H9 (cell line): ENCODE data around the gene EIF6. TPM values are rescaled to one million over a fixed set of nuclear protein-coding genes. Genes with fewer than 3 reads are reported as not detected.

ENCODE experiments used
- DNase-seq: peaks from one replicate; pipeline ENCODE4 v3.0.0-alpha.2; 2017
- H2AFZ ChIP-seq: one replicate; pipeline ENCODE4 v1.6.1; 2013; ENCODE audit warnings: mild to moderate bottlenecking, low read length, control low read depth, moderate library complexity
- H2AK5ac ChIP-seq: 2 replicates; pipeline ENCODE4 v1.6.1; 2013; ENCODE audit warnings: low read length, control low read depth, mixed read lengths; ENCODE audit not compliant: insufficient read length
- H2BK120ac ChIP-seq: one replicate; pipeline ENCODE4 v1.6.1; 2013; ENCODE audit warnings: low read depth, mild to moderate bottlenecking, low read length, control low read depth, inconsistent platforms; ENCODE audit not compliant: poor library complexity, severe bottlenecking
- H2BK12ac ChIP-seq: 2 replicates; pipeline ENCODE4 v1.6.1; 2013; ENCODE audit warnings: low read length, control low read depth, mixed read lengths, low read depth; ENCODE audit not compliant: insufficient read length
- H2BK15ac ChIP-seq: 2 replicates; pipeline ENCODE4 v1.6.1; 2013; ENCODE audit warnings: low read depth, low read length, control low read depth
- H2BK20ac ChIP-seq: one replicate; pipeline ENCODE4 v1.6.1; 2013; ENCODE audit warnings: low read depth, mild to moderate bottlenecking, low read length, control low read depth, inconsistent platforms; ENCODE audit not compliant: poor library complexity, severe bottlenecking
- H2BK5ac ChIP-seq: 2 replicates; pipeline ENCODE4 v1.6.1; 2013; ENCODE audit warnings: low read length, control low read depth, mixed read lengths; ENCODE audit not compliant: insufficient read length
- H3K14ac ChIP-seq: 2 replicates; pipeline ENCODE4 v1.6.1; 2013; ENCODE audit warnings: low read length, control low read depth; ENCODE audit not compliant: insufficient read depth
- H3K18ac ChIP-seq: 2 replicates; pipeline ENCODE4 v1.6.1; 2013; ENCODE audit warnings: low read depth, mild to moderate bottlenecking, mixed read lengths, low read length, control low read depth; ENCODE audit not compliant: insufficient read length
- H3K23ac ChIP-seq: 2 replicates; pipeline ENCODE4 v1.6.1; 2013; ENCODE audit warnings: low read length, control low read depth, mixed read lengths, low read depth; ENCODE audit not compliant: insufficient read length
- H3K23me2 ChIP-seq: 2 replicates; pipeline ENCODE4 v1.6.1; 2013; ENCODE audit warnings: low read depth, mild to moderate bottlenecking, mixed read lengths, low read length, control low read depth; ENCODE audit not compliant: insufficient read length, poor library complexity, severe bottlenecking
- H3K27ac ChIP-seq: 2 replicates; pipeline ENCODE4 v1.5.1; 2013; ENCODE audit warnings: low read length, control low read depth, mixed read lengths, low read depth; ENCODE audit not compliant: insufficient read length
- H3K27me3 ChIP-seq: 2 replicates; pipeline ENCODE4 v1.6.1; 2013; ENCODE audit warnings: low read length, control low read depth, inconsistent platforms; ENCODE audit not compliant: insufficient read depth
- H3K4ac ChIP-seq: 2 replicates; pipeline ENCODE4 v1.6.1; 2013; ENCODE audit warnings: low read depth, mild to moderate bottlenecking, control low read depth, inconsistent platforms, low read length, moderate library complexity
- H3K4me1 ChIP-seq: 2 replicates; pipeline ENCODE4 v1.6.1; 2013; ENCODE audit warnings: low read length, control low read depth, inconsistent platforms; ENCODE audit not compliant: insufficient read depth
- H3K4me2 ChIP-seq: 2 replicates; pipeline ENCODE4 v1.6.1; 2013; ENCODE audit warnings: low read length, control low read depth, mixed read lengths; ENCODE audit not compliant: insufficient read length, insufficient read depth
- H3K56ac ChIP-seq: 2 replicates; pipeline ENCODE4 v1.6.1; 2013; ENCODE audit warnings: low read depth, mild to moderate bottlenecking, mixed read lengths, low read length, control low read depth; ENCODE audit not compliant: insufficient read length
- H3K79me1 ChIP-seq: 2 replicates; pipeline ENCODE4 v1.6.1; 2013; ENCODE audit warnings: low read depth, mild to moderate bottlenecking, moderate library complexity, low read length, control low read depth, inconsistent platforms; ENCODE audit not compliant: insufficient read depth, poor library complexity, severe bottlenecking
- H3K79me2 ChIP-seq: 2 replicates; pipeline ENCODE4 v1.6.1; 2013; ENCODE audit warnings: low read length, control low read depth, inconsistent platforms; ENCODE audit not compliant: insufficient read depth
- H3K9ac ChIP-seq: 2 replicates; pipeline ENCODE4 v1.6.1; 2013; ENCODE audit warnings: low read length, control low read depth, mixed read lengths; ENCODE audit not compliant: insufficient read length; ENCODE audit errors: extremely low read depth
- H3K9me3 ChIP-seq: one replicate; pipeline ENCODE4 v1.6.1; 2013; ENCODE audit warnings: low read depth, low read length, inconsistent platforms; ENCODE audit not compliant: control insufficient read depth
- H3T11ph ChIP-seq: one replicate; pipeline ENCODE4 v1.6.1; 2013; ENCODE audit warnings: mild to moderate bottlenecking, low read length, control low read depth, inconsistent platforms
- H4K20me1 ChIP-seq: one replicate; pipeline ENCODE4 v1.6.1; 2013; ENCODE audit not compliant: control insufficient read depth, insufficient read length, insufficient read depth
- H4K5ac ChIP-seq: 2 replicates; pipeline ENCODE4 v1.6.1; 2013; ENCODE audit warnings: low read depth, mild to moderate bottlenecking, mixed read lengths, low read length, control low read depth; ENCODE audit not compliant: insufficient read length
- H4K8ac ChIP-seq: replicated peaks from 2 replicates; pipeline ENCODE4 v1.6.1; 2013; ENCODE audit warnings: low read length, control low read depth, mixed read lengths, low read depth; ENCODE audit not compliant: insufficient read length
- H4K91ac ChIP-seq: 2 replicates; pipeline ENCODE4 v1.6.1; 2013; ENCODE audit warnings: low read depth, mild to moderate bottlenecking, moderate library complexity, mixed read lengths, low read length, control low read depth; ENCODE audit not compliant: insufficient read length
- H3K27ac Mint-ChIP-seq, 3 experiments: 2 replicates in 2 of 3; 3 replicates in 1 of 3; pipeline ENCODE4 v1.8.0; 2020 to 2021; ENCODE audit warnings: mixed read lengths in 3 of 3, mild to moderate bottlenecking in 1 of 3, moderate library complexity in 1 of 3
- H3K27me3 Mint-ChIP-seq: 2 replicates; pipeline ENCODE4 v1.8.0; 2021; ENCODE audit warnings: low read depth, mild to moderate bottlenecking, moderate library complexity, mixed read lengths
- H3K36me3 Mint-ChIP-seq, 3 experiments: 2 replicates in 2 of 3; 3 replicates in 1 of 3; pipeline ENCODE4 v1.8.0; 2020 to 2021; ENCODE audit warnings: low read depth in 3 of 3, mixed read lengths in 3 of 3; ENCODE audit not compliant: insufficient read depth in 1 of 3
- H3K4me1 Mint-ChIP-seq, 2 experiments: 2 replicates each; pipeline ENCODE4 v1.8.0; 2020; ENCODE audit warnings: mixed read lengths in 2 of 2
- H3K4me3 Mint-ChIP-seq, 2 experiments: 2 replicates in 1 of 2; 3 replicates in 1 of 2; pipeline ENCODE4 v1.8.0; 2020 to 2021; ENCODE audit warnings: mild to moderate bottlenecking in 2 of 2, mixed read lengths in 2 of 2, moderate library complexity in 1 of 2
- H3K9me3 Mint-ChIP-seq, 2 experiments: 2 replicates in 1 of 2; 3 replicates in 1 of 2; pipeline ENCODE4 v1.8.0; 2020; ENCODE audit warnings: mild to moderate bottlenecking in 2 of 2, mixed read lengths in 2 of 2, moderate library complexity in 1 of 2
- WGBS: extraction: QIAGEN DNeasy Blood & Tissue Kit; methylation state at CpG from one replicate; pipeline ENCODE4 v1.1.7; 2013; ENCODE audit warnings: missing lambda C conversion rate, low lambda C conversion rate, mixed read lengths; ENCODE audit not compliant: insufficient read length; ENCODE audit errors: extremely low coverage; 5-methylcytosine and 5-hydroxymethylcytosine counted together
- total RNA-seq: library from RNA; stranded (reverse); gene quantifications from 2 replicates; pipeline ENCODE4 v1.2.1, GENCODE V29; 2021
- TF ChIP-seq, protein P1 (sequence below): fragments of 200-600 bp; sonication (generic); conservative IDR thresholded peaks from 3 replicates; pipeline ENCODE4 v1.8.0; 2021; ENCODE audit warnings: antibody characterized with exemption, mild to moderate bottlenecking

Gene EIF6
- total RNA-seq, 1 experiment from 2014 or later: 150 TPM

DNA sequence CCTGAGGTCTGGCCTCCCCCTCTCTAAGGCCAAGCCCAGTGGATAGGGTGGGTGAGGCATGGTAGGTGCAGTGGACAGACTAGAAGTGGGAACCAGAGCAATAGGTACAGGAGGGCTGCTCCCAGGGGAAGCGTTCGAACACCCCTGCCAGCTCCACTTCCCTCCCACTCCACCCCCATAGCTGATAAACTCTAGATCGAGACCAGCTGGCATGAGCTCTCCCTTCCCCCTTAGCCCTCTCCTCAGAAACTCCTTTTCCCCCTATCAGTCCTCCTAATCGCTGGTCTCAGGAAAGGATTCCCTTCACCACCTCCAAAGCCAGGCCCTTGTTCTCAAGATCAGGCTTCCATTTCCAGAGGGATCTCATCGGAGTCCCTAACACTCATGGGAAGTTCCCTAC lies 13.7 kb upstream of the EIF6 start:
- Histone ChIP-seq H2BK15ac (no peak overlapping the region), H3K9ac (no peak overlapping the region), H3K56ac (no peak overlapping the region), H2BK20ac (no peak overlapping the region), H3K4ac (no peak overlapping the region), H3K4me2 (no peak overlapping the region), H3K79me1 (no peaks in the 10 kb centered on the region), H3K79me2 (no peaks in the 10 kb centered on the region), H3K18ac (no peak overlapping the region), H3K4me1 (no peaks in the 10 kb centered on the region; the same call in 1 of the 2 replicates), H2AFZ (no peak overlapping the region), H3K23ac (no peak overlapping the region), H4K20me1 (no peaks in the 10 kb centered on the region), H2AK5ac (no peak overlapping the region), H4K91ac (no peak overlapping the region), H4K5ac (no peak overlapping the region), H3T11ph (no peak overlapping the region), H4K8ac (no peak overlapping the region), H3K23me2 (no peaks in the 10 kb centered on the region), H3K27me3 (no peaks in the 10 kb centered on the region), H2BK120ac (no peak overlapping the region), H3K9me3 (no peaks in the 10 kb centered on the region), H2BK5ac (no peak overlapping the region), H3K14ac (no peak overlapping the region), H3K27ac (no peak overlapping the region), H2BK12ac (no peak overlapping the region)
- peaks cover 4 to 5% of the 10 kb centered on the region in 2 experiments; a peak in 3 of 4 replicates for H3K4me1 Mint-ChIP-seq
- WGBS: no CpG with 5 or more reads among the region's 5 CpGs
- H3K27me3 Mint-ChIP-seq: peaks cover 10% of the 10 kb centered on the region
- H3K9me3 Mint-ChIP-seq: no peaks in the 10 kb centered on the region; a peak in 1 of 5 replicates
- H3K27ac Mint-ChIP-seq: peak overlapping the region in 1 of 3 experiments; percentile 42; a peak in 1 of 7 replicates
- DNase-seq: no peak
- H3K4me3 Mint-ChIP-seq: no peak overlapping the region; a peak in 1 of 5 replicates
- H3K36me3 Mint-ChIP-seq: no peaks in the 10 kb centered on the region
- TF ChIP-seq, protein P1, sequence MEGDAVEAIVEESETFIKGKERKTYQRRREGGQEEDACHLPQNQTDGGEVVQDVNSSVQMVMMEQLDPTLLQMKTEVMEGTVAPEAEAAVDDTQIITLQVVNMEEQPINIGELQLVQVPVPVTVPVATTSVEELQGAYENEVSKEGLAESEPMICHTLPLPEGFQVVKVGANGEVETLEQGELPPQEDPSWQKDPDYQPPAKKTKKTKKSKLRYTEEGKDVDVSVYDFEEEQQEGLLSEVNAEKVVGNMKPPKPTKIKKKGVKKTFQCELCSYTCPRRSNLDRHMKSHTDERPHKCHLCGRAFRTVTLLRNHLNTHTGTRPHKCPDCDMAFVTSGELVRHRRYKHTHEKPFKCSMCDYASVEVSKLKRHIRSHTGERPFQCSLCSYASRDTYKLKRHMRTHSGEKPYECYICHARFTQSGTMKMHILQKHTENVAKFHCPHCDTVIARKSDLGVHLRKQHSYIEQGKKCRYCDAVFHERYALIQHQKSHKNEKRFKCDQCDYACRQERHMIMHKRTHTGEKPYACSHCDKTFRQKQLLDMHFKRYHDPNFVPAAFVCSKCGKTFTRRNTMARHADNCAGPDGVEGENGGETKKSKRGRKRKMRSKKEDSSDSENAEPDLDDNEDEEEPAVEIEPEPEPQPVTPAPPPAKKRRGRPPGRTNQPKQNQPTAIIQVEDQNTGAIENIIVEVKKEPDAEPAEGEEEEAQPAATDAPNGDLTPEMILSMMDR: no peak
